Measurements from ENCODE around the gene SIRT1.
"Not testable (repeated sequence)": the region's sequence is repeated elsewhere in the genome, so short reads cannot be mapped to it uniquely, and the experiment has no call there.

The SIRT1 gene

GRCh38 chr10:67878133-67878532 is 6.3 kb upstream of the SIRT1 start:
- DNase-seq = no peak

- no peak for DNase-seq
Measured at GRCh38 chr10:67883710-67884312, 645 bp upstream of the SIRT1 start.

DNA sequence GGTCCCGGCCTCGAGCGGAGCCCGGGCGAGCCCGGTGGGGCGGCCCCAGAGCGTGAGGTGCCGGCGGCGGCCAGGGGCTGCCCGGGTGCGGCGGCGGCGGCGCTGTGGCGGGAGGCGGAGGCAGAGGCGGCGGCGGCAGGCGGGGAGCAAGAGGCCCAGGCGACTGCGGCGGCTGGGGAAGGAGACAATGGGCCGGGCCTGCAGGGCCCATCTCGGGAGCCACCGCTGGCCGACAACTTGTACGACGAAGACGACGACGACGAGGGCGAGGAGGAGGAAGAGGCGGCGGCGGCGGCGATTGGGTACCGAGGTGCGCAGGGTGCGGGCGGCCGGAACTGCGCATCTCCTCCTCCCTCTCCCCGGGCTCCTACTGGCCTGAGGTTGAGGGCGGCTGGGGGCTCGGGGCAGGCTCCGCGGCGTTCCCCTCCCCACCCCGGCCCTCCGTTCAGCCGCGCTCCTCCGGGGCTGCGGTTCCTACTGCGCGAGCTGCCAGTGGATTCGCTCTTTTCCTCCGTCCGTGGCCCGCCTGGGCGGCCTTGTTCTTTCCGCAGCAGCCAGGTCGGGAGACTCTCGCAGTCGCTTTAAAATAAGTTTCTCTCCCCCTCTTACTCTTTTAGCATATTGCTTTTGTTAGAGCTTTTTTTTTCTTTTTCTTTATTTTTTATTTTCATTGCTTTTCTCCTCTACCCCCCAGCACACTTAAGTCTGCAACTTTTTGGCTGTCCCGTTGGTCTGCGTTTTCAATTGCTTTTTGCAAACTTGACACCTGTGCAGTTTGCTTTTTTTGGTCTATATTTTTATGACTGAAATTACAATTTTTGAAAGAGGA is 600 bp downstream of the SIRT1 start:
- peak; percentile 83 for DNase-seq

GRCh38 chr10:67893637-67894036 is 9.2 kb downstream of the SIRT1 start:
- DNase-seq = no peak

DNA sequence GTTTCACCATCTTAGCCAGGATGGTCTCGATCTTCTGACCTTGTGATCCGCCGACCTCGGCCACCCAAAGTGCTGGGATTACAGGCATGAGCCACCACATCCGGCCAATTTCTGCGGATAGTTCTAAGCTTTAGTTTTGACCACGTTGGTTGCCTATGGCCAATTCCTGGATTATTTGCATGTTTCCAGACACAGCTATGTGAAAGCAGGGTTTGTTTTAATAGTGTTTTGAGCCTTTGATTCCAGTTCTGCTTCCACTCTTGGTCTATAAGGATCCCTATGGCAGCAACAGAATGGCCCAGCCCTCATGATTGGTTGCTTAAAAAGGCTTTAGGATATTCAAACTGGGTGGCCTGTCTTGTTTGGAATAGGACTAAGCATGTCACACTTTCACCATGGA is 19.1 kb downstream of the SIRT1 start:
- no peak for DNase-seq

DNA sequence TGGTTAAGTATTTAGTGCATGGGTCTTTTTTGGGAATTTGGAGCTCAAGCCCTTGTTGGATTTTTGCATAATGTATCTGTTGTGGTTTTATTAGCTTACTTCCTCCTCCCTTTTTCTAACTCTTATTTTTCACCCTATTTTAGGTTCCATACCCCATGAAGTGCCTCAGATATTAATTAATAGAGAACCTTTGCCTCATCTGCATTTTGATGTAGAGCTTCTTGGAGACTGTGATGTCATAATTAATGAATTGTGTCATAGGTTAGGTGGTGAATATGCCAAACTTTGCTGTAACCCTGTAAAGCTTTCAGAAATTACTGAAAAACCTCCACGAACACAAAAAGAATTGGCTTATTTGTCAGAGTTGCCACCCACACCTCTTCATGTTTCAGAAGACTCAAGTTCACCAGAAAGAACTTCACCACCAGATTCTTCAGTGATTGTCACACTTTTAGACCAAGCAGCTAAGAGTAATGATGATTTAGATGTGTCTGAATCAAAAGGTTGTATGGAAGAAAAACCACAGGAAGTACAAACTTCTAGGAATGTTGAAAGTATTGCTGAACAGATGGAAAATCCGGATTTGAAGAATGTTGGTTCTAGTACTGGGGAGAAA is 28.0 kb downstream of the SIRT1 start:
- no peak for DNase-seq

DNA sequence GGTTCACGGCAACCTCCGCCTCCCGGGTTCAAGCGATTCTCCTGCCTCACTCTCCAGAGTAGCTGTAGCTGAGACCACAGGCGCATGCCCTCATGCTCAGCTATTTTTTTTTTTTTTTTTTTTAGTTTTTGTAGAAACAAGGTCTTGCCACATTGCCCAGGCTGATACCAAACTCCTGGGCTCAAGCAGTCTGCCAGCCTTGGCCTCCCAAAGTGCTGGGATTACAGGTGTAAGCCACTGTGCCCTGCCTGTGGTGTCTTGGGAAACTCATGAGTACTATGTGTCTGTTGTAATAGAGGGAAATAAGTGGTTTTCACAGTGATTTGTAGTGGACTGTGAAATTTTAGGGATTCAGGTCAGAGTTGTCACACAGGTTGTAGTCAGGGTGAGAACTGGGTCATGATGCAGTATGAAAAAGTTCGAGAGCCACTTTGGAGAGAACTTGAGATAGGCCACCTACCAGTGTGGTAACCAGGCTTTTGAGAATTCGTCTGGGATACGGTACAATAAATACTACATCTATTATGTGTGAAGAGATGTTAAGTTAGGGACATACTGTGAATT is 30.4 kb downstream of the SIRT1 start:
- DNase-seq = no peak

- no peak for DNase-seq
Measured at GRCh38 chr10:67917169-67917568, 32.7 kb downstream of the SIRT1 start.

- DNase-seq = no peak
Measured at GRCh38 chr10:67917679-67918078, 33.2 kb downstream of the SIRT1 start.

GRCh38 chr10:67921065-67921464 is 36.6 kb downstream of the SIRT1 start:
- DNase-seq = no peak

DNA sequence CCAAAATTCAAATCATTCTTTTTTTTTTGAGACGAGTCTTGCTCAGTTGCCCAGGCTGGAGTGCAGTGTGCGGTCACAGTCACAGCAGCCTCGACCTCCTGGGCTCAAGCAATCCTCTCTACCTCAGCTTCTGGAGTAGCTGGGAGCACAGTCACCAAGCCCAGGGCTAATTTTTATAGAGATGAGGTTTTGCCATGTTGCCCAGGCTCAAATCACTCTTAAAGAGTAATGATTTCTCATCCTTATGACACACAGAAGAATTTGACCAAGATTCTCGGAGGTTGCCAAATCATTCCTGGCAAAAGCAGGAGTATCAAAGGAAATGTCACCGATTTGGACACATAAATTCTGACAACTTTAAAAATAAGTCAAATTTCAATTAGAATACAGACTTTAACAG is 39.1 kb downstream of the SIRT1 start:
- DNase-seq = no peak

GRCh38 chr10:67924136-67924535 is 39.7 kb downstream of the SIRT1 start:
- DNase-seq = no peak

DNA sequence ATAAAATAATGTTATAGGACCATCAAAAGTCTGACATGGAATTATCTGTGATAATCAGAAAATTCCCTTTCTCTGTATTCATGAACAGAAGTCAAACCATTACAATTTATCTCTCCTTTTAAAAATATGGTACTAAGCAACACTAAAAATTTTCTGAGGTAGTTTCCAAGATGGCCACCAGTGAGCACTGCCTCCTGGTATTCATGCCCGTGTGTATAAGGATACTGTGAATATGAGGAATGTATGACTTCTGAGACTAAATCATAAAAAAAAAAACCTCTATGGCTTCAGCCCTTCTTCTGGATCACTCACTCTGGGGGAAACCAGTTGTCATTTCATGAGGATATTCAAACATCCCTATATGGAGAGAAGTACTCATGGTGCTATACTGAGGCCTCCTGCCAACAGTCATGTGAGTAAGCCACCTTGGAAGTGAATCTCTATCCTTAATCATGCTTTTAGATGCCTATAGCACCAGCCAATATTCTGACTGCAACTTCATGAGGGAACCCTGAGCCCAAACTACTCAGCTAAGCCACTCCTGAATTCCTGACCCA is 41.1 kb downstream of the SIRT1 start:
- DNase-seq = no peak

- no peak for DNase-seq
Measured at GRCh38 chr10:67926951-67927350, 42.5 kb downstream of the SIRT1 start.

DNA sequence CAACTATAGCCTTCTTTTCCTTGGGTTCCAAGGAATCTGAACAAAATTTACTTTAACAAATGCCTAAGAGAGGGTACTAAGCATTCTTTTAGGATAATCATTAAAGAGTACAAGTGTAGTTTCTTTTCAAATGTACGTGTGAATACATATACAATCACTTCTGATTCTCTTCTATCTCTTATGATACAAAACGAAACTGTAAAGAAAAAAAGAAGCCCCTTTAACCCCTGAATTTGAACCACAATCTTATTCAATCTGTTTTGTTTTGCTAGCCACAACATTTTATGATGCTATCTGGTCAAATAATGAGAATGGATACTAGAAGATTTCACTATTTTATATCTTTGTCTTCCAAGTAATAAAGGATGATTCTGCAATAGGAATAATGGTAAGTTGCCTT is 48.7 kb downstream of the SIRT1 start:
- DNase-seq = no peak

DNA sequence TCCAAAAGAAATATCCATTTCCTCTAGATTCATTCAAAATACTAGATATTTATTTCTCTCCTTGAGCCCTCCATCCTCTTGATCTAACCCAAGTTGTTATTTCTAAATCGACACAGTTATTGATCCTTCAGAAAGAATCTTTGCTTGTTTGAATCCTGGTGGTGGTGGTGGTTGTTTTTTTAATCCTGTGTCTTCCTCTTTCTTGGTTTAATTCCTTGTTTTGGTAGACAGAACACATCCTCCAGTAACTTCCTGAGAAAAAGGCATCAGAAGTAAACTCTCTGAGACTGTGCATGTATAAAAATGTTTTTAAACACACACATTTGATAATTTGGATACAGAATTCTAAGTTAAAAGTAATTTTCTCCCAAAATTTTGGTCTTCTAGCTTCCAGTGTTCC is 49.9 kb downstream of the SIRT1 start:
- no peak for DNase-seq

DNA sequence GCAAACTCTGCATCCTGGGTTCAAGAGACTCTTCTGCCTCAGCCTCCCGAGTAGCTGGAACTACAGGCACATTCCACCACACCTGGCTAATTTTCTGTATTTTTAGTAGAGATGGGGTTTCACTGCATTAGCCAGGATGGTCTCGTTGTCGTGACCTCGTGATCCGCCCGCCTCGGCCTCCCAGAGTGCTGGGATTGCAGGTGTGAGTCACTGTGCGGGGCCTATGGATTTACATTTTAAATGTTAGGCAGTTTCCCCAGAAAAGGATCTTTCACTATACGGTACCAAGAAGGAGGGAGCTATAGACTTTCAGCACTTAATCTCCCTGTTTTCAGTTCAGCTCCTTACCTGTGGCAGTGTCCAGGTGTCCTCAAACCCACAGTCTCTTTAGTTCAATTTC is 50.8 kb downstream of the SIRT1 start:
- DNase-seq = no peak

- DNase-seq = no peak
Measured at GRCh38 chr10:67936416-67936815, 52.0 kb downstream of the SIRT1 start.

DNA sequence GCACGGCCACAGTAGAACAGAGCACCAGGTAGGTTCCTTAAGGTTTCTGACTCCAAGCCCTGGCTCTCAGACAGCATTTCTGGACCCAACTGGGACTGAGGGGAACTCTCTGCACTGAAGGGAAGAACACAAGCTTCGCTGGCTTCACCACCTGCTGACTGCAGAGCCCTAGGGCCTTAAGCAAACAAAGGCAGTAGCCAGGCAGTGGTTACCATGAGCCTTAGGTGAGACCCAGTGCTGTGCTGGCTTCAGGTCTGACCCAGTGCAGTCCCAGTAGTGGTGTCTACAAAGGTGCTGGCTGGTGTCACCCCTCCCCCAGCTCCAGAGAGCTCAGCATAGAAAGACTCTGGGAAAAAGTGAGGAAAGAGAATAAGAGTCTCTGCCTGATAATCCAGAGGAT is 59.5 kb downstream of the SIRT1 start:
- no peak for DNase-seq

- DNase-seq = no peak
Measured at GRCh38 chr10:67955614-67956013, 71.2 kb downstream of the SIRT1 start.

GRCh38 chr10:67959839-67960476 is 75.5 kb downstream of the SIRT1 start:
- DNase-seq = no peak

- DNase-seq = no peak
Measured at GRCh38 chr10:67965456-67965855, 81.0 kb downstream of the SIRT1 start.

- DNase-seq = not testable (repeated sequence)
Measured at GRCh38 chr10:67966035-67966434, 81.6 kb downstream of the SIRT1 start.

Measured in CD4-positive, alpha-beta T cell treated with Interleukin-17A for 1 hour (primary cell).